Mucosa of descending colon (tissue), 3 donors: Measurements from ENCODE around the gene IL21R. TPM values are rescaled to one million over a fixed set of nuclear protein-coding genes. Genes with fewer than 3 reads are reported as not detected.
A peak's percentile ranks its signal among the peaks of the same experiment; 100 is the strongest.

Experiments used
- ATAC-seq: fragments of 200-7000 bp; cut with Tn5 transposase; one replicate; pipeline ENCODE4 v1.9.1; 2020; ENCODE audit warnings: mild to moderate bottlenecking, moderate library complexity
- DNase-seq, 3 donors: peaks; one replicate each; pipeline ENCODE4 v3.0.0-alpha.2; 2020
- H3K36me3 ChIP-seq: fragments of 200-600 bp; one replicate; pipeline ENCODE4 v1.8.0; 2021; ENCODE audit warnings: low read depth, mild to moderate bottlenecking
- H3K4me1 ChIP-seq: fragments of 200-600 bp; one replicate; pipeline ENCODE4 v1.8.0; 2021; ENCODE audit warnings: low read depth, mild to moderate bottlenecking
- H3K4me3 ChIP-seq: fragments of 200-600 bp; one replicate; pipeline ENCODE4 v1.8.0; 2021; ENCODE audit warnings: mild to moderate bottlenecking
- H3K9me3 ChIP-seq: fragments of 200-600 bp; one replicate; pipeline ENCODE4 v1.8.0; 2021; ENCODE audit warnings: mild to moderate bottlenecking
- intact Hi-C, 2 donors: fragments of 100-400 bp; cut with DNase I in 1 of 2; cut with micrococcal nuclease in 1 of 2; formaldehyde crosslinking; loops; one replicate each; pipeline versions ENCODE4 v1.11.0 to v1.11.1; 2022; cut with DNase I, micrococcal nuclease
- total RNA-seq, 3 donors: library from RNA; stranded (reverse); fragmentation: NEBNext Ultra II Directional in 2 of 3; extraction: Animal tissue kit (Norgen Biotek cat#: 25700) in 2 of 3; gene quantifications; one replicate each; pipeline versions ENCODE4 v1.2.1 to v1.2.4, GENCODE V29; 2021 to 2023
- TF ChIP-seq, protein P1 (sequence below): fragments of 200-600 bp; IDR thresholded peaks from one replicate; pipeline ENCODE4 v1.8.0; 2022; ENCODE audit warnings: antibody characterized with exemption, mild to moderate bottlenecking
- donor health status: DM: no; HTN: no; CAD: no; lungs with moderate emphysema.
- donor health status: DM: no; HTN: no; CAD: no.
- donor health status: DM: no; HTN: yes; CAD: no.

The IL21R gene
- total RNA-seq, 3 donors from 2014 or later, result 0.47 to 1.4 (median 1.0) TPM

DNA sequence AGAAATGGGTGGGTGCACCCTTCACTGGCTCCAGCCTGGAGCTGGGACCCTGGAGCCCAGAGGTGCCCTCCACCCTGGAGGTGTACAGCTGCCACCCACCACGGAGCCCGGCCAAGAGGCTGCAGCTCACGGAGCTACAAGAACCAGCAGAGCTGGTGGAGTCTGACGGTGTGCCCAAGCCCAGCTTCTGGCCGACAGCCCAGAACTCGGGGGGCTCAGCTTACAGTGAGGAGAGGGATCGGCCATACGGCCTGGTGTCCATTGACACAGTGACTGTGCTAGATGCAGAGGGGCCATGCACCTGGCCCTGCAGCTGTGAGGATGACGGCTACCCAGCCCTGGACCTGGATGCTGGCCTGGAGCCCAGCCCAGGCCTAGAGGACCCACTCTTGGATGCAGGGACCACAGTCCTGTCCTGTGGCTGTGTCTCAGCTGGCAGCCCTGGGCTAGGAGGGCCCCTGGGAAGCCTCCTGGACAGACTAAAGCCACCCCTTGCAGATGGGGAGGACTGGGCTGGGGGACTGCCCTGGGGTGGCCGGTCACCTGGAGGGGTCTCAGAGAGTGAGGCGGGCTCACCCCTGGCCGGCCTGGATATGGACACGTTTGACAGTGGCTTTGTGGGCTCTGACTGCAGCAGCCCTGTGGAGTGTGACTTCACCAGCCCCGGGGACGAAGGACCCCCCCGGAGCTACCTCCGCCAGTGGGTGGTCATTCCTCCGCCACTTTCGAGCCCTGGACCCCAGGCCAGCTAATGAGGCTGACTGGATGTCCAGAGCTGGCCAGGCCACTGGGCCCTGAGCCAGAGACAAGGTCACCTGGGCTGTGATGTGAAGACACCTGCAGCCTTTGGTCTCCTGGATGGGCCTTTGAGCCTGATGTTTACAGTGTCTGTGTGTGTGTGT is 46.8 kb downstream of the IL21R start:
- TF ChIP-seq, protein P1, sequence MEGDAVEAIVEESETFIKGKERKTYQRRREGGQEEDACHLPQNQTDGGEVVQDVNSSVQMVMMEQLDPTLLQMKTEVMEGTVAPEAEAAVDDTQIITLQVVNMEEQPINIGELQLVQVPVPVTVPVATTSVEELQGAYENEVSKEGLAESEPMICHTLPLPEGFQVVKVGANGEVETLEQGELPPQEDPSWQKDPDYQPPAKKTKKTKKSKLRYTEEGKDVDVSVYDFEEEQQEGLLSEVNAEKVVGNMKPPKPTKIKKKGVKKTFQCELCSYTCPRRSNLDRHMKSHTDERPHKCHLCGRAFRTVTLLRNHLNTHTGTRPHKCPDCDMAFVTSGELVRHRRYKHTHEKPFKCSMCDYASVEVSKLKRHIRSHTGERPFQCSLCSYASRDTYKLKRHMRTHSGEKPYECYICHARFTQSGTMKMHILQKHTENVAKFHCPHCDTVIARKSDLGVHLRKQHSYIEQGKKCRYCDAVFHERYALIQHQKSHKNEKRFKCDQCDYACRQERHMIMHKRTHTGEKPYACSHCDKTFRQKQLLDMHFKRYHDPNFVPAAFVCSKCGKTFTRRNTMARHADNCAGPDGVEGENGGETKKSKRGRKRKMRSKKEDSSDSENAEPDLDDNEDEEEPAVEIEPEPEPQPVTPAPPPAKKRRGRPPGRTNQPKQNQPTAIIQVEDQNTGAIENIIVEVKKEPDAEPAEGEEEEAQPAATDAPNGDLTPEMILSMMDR, result no peak
- DNase-seq, result peak in 1 of 3 donors; percentile 52
- H3K4me3 ChIP-seq, result no peak overlapping the region
- ATAC-seq, result no peak
- H3K4me1 ChIP-seq, result no peaks in the 10 kb centered on the region
- H3K36me3 ChIP-seq, result no peaks in the 10 kb centered on the region
- intact Hi-C loops, result no loop called here
- H3K9me3 ChIP-seq, result peaks cover 9% of the 10 kb centered on the region

DNA sequence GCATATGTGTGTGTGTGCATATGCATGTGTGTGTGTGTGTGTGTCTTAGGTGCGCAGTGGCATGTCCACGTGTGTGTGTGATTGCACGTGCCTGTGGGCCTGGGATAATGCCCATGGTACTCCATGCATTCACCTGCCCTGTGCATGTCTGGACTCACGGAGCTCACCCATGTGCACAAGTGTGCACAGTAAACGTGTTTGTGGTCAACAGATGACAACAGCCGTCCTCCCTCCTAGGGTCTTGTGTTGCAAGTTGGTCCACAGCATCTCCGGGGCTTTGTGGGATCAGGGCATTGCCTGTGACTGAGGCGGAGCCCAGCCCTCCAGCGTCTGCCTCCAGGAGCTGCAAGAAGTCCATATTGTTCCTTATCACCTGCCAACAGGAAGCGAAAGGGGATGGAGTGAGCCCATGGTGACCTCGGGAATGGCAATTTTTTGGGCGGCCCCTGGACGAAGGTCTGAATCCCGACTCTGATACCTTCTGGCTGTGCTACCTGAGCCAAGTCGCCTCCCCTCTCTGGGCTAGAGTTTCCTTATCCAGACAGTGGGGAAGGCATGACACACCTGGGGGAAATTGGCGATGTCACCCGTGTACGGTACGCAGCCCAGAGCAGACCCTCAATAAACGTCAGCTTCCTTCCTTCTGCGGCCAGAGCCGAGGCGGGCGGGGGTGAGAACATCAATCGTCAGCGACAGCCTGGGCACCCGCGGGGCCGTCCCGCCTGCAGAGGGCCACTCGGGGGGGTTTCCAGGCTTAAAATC is 47.6 kb downstream of the IL21R start:
- Histone ChIP-seq H3K4me1 (no peaks in the 10 kb centered on the region), H3K9me3 (peaks cover 5% of the 10 kb centered on the region), H3K4me3 (no peak overlapping the region), H3K36me3 (no peaks in the 10 kb centered on the region)
- peak; percentile 24 to 80 (median 43) for DNase-seq
- peak; percentile 65 for ATAC-seq
- intact Hi-C loops, result loop anchor here in 1 of 2 donors (10.0 kb wide), 1 partner anchor 295 kb away; no protein-coding TSS in a partner anchor
- TF ChIP-seq, protein P1, result no peak

DNA sequence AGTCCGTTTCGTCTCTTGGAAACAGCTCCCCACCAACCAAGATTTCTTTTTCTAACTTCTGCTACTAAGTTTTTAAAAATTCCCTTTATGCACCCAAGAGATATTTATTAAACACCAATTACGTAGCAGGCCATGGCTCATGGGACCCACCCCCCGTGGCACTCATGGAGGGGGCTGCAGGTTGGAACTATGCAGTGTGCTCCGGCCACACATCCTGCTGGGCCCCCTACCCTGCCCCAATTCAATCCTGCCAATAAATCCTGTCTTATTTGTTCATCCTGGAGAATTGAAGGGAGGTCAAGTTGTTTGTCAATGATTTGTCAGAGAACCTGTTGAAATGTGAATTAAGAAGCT is 48.2 kb downstream of the IL21R start:
- DNase-seq (no peak), ATAC-seq (no peak)
- no peaks in the 10 kb centered on the region for H3K36me3 ChIP-seq
- no peak overlapping the region for H3K4me3 ChIP-seq
- no peaks in the 10 kb centered on the region for H3K9me3 ChIP-seq
- intact Hi-C loops, result loop anchor here in 1 of 2 donors (10.0 kb wide), 1 partner anchor 295 kb away; no protein-coding TSS in a partner anchor
- H3K4me1 ChIP-seq, result no peaks in the 10 kb centered on the region
- TF ChIP-seq, protein P1, result no peak

DNA sequence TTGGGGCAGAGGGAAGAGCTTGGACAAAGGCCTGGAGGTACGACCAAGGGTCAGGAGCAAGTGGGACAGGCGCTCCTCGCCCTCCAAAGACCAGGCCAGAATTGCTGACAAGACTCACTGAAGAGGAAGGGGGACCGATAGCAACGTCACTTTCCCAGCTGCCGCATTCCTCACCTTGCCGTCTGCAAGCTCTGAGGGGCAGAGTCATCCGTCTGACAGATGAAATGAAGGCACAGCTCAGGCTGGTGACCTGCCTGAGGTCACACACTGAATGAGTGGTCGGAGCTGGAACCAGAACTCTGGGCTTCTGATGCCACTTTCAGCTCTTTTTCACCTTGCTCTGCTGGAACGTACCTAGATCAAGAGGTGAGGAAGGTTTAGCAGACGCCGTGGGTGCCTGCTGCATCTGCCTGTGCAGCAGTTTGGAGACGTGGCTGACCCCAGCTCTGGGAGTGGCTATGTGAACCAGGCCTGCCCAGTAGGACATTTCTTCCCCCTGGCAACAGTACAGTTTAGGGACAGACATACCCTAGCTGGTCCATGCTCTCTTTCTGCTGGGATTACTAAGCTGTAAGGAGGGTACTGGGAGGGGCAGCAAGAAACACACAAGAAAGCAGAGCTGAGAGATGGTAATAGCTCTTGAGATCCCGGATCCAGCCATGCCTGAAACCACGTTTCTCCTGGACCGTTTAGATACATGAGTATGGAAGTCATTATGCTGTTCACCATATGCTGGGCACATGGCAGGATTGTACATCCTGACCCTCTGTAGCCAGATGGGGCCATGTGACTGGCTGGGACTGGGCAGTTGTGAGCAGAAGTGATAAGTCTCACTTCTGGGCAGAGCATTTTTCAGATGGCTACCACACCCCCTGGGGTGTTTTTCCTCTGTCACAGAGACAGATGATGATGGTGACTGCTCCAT is 50.9 kb downstream of the IL21R start:
- intact Hi-C loops, result loop anchor here in 1 of 2 donors (10.0 kb wide), 1 partner anchor 298 kb away; no protein-coding TSS in a partner anchor
- no peak overlapping the region for H3K4me3 ChIP-seq
- ATAC-seq, result no peak

More for the DNA sequence above, 50.9 kb downstream of the IL21R start:
- no peaks in the 10 kb centered on the region for H3K4me1 ChIP-seq
- TF ChIP-seq, protein P1, result no peak
- H3K36me3 ChIP-seq, result no peaks in the 10 kb centered on the region
- DNase-seq, result no peak
- no peaks in the 10 kb centered on the region for H3K9me3 ChIP-seq
